ENCODE measurements around the gene DAP. TPM values are rescaled to one million over a fixed set of nuclear protein-coding genes. Genes with fewer than 3 reads are reported as not detected.

Gene DAP
- total and polyA plus RNA-seq, 2 experiments from 2014 or later, result 52.9 to 255 TPM

DNA sequence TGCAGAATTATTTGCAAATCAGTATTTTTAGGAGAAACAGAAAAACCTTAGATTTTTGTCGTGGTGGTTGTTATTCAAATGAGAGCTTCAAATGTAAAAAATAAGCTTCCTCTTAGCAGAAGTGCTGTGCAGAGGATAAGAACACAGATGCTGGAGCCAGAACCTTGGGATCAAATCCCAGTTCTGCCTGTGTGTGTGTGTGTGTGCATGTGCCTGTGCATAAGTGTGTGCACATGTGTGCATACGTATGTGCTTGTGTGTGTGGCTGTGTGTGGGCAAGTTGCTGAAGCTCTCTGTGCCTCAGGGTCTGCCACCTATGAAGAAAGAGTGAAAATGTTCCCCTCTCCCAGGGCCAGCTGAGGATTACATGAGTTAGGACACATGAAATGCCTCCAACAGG, 8.6 kb downstream of the DAP start:
- Histone ChIP-seq H3K4me1 (ENCODE audit: insufficient read depth) (peaks cover 18% of the 10 kb centered on the region), H3F3A (ENCODE audit: insufficient read depth) (peaks cover 17% of the 10 kb centered on the region), H3K27me3 (replicated peaks; ENCODE audit: insufficient read depth) (no peaks in the 10 kb centered on the region), H3K36me3 (ENCODE audit: low read depth) (peaks cover 7% of the 10 kb centered on the region; the same call in 1 of the 2 replicates), H3K9ac (no peak overlapping the region), H2AFZ (no peak overlapping the region), H3K4me3 (no peak overlapping the region), H3K79me2 (ENCODE audit: insufficient read depth) (peaks cover 99% of the 10 kb centered on the region), H3K9me2 (ENCODE audit: insufficient read depth) (no peaks in the 10 kb centered on the region), H3K9me3 (ENCODE audit: low read depth) (no peaks in the 10 kb centered on the region), H4K20me1 (ENCODE audit: insufficient read depth) (peaks cover 15% of the 10 kb centered on the region), H3K27ac (no peak overlapping the region), H3K4me2 (ENCODE audit: unreplicated experiment) (no peak overlapping the region)
- TF ChIP-seq EZH2 (IDR thresholded peaks at IDR 0.05; ENCODE audit: insufficient read depth, poor library complexity, severe bottlenecking) (no peak), EZH2phosphoT487 (IDR thresholded peaks at IDR 0.05; ENCODE audit: insufficient read depth, low read depth) (no peak)
- DNase-seq, result no peak
- WGBS, 2 experiments (ENCODE audit: low coverage in 1 of 2, low lambda C conversion rate in 2 of 2, missing lambda C conversion rate in 2 of 2), result 47 to 57% methylated on average over 2 of the region's 2 CpGs
- in situ Hi-C loops (cut with MboI), result no loop called here

- Histone ChIP-seq H3K79me2 (ENCODE audit: insufficient read depth) (peaks cover 99% of the 10 kb centered on the region), H4K20me1 (ENCODE audit: insufficient read depth) (peaks cover 15% of the 10 kb centered on the region), H3K4me2 (ENCODE audit: unreplicated experiment) (no peak overlapping the region), H3K9me3 (ENCODE audit: low read depth) (no peaks in the 10 kb centered on the region), H2AFZ (no peak overlapping the region), H3K9ac (no peak overlapping the region), H3F3A (ENCODE audit: insufficient read depth) (peaks cover 2% of the 10 kb centered on the region), H3K27ac (no peak overlapping the region), H3K27me3 (replicated peaks; ENCODE audit: insufficient read depth) (no peaks in the 10 kb centered on the region), H3K9me2 (ENCODE audit: insufficient read depth) (no peaks in the 10 kb centered on the region), H3K4me3 (no peak overlapping the region), H3K4me1 (ENCODE audit: insufficient read depth) (peaks cover 3% of the 10 kb centered on the region), H3K36me3 (ENCODE audit: low read depth) (peaks cover 20% of the 10 kb centered on the region; the same call in 1 of the 2 replicates)
- TF ChIP-seq EZH2phosphoT487 (IDR thresholded peaks at IDR 0.05; ENCODE audit: insufficient read depth, low read depth), result no peak
- no peak for TF ChIP-seq EZH2 (IDR thresholded peaks at IDR 0.05; ENCODE audit: insufficient read depth, poor library complexity, severe bottlenecking)
- in situ Hi-C loops (cut with MboI), result no loop called here
- no peak for DNase-seq
- WGBS, 2 experiments (ENCODE audit: low coverage in 1 of 2, low lambda C conversion rate in 2 of 2, missing lambda C conversion rate in 2 of 2), result 96 to 100% methylated on average over 3 of the region's 3 CpGs
Measured at GRCh38 chr5:10750909-10751308, 10.1 kb downstream of the DAP start.

- Histone ChIP-seq H3K27me3 (replicated peaks; ENCODE audit: insufficient read depth) (no peaks in the 10 kb centered on the region), H3K4me2 (ENCODE audit: unreplicated experiment) (no peak overlapping the region), H3K9me3 (ENCODE audit: low read depth) (no peaks in the 10 kb centered on the region), H3K27ac (no peak overlapping the region), H3K79me2 (ENCODE audit: insufficient read depth) (peaks cover 87% of the 10 kb centered on the region), H2AFZ (no peak overlapping the region), H3F3A (ENCODE audit: insufficient read depth) (no peaks in the 10 kb centered on the region), H3K9me2 (ENCODE audit: insufficient read depth) (no peaks in the 10 kb centered on the region), H3K4me1 (ENCODE audit: insufficient read depth) (no peaks in the 10 kb centered on the region), H3K9ac (no peak overlapping the region), H4K20me1 (ENCODE audit: insufficient read depth) (no peaks in the 10 kb centered on the region), H3K36me3 (ENCODE audit: low read depth) (peaks cover 45% of the 10 kb centered on the region; the same call in 1 of the 2 replicates), H3K4me3 (no peak overlapping the region)
- no peak for DNase-seq
- 93 to 98% methylated on average over 9 of the region's 9 CpGs for WGBS, 2 experiments (ENCODE audit: low coverage in 1 of 2, low lambda C conversion rate in 2 of 2, missing lambda C conversion rate in 2 of 2)
- no peak for TF ChIP-seq EZH2phosphoT487 (IDR thresholded peaks at IDR 0.05; ENCODE audit: insufficient read depth, low read depth)
- in situ Hi-C loops (cut with MboI), result no loop called here
Measured at GRCh38 chr5:10747678-10748622, 13.1 kb downstream of the DAP start.

GRCh38 chr5:10746711-10747110, 14.3 kb downstream of the DAP start:
- peaks cover 87% of the 10 kb centered on the region for H3K79me2 ChIP-seq (ENCODE audit: insufficient read depth)
- no peaks in the 10 kb centered on the region for H3K9me2 ChIP-seq (ENCODE audit: insufficient read depth)
- H3K36me3 ChIP-seq (ENCODE audit: low read depth), result peaks cover 51% of the 10 kb centered on the region; the same call in 1 of the 2 replicates
- 98 to 99% methylated on average over 6 of the region's 6 CpGs for WGBS, 2 experiments (ENCODE audit: low coverage in 1 of 2, low lambda C conversion rate in 2 of 2, missing lambda C conversion rate in 2 of 2)
- H3K9ac ChIP-seq, result no peak overlapping the region
- H3K9me3 ChIP-seq (ENCODE audit: low read depth), result no peaks in the 10 kb centered on the region
- H2AFZ ChIP-seq, result no peak overlapping the region
- H4K20me1 ChIP-seq (ENCODE audit: insufficient read depth), result no peaks in the 10 kb centered on the region
- no peaks in the 10 kb centered on the region for H3K27me3 ChIP-seq (replicated peaks; ENCODE audit: insufficient read depth)
- H3K4me2 ChIP-seq (ENCODE audit: unreplicated experiment), result no peak overlapping the region
- H3K4me1 ChIP-seq (ENCODE audit: insufficient read depth), result no peaks in the 10 kb centered on the region
- no peak overlapping the region for H3K27ac ChIP-seq
- in situ Hi-C loops (cut with MboI), result no loop called here
- no peak for DNase-seq
- no peak for TF ChIP-seq EZH2 (IDR thresholded peaks at IDR 0.05; ENCODE audit: insufficient read depth, poor library complexity, severe bottlenecking)
- no peak for TF ChIP-seq EZH2phosphoT487 (IDR thresholded peaks at IDR 0.05; ENCODE audit: insufficient read depth, low read depth)
- H3K4me3 ChIP-seq, result no peak overlapping the region
- no peaks in the 10 kb centered on the region for H3F3A ChIP-seq (ENCODE audit: insufficient read depth)

All from GM23248 (cell line).